HepG2 (cell line): ENCODE results near the gene LRRC27. TPM values are rescaled to one million over a fixed set of nuclear protein-coding genes. Genes with fewer than 3 reads are reported as not detected.

Experiments used
- CREB1 ChIP-seq, 2 experiments: fragments of 450-650 bp in 1 of 2; IDR thresholded peaks; 2 replicates each; pipeline ENCODE4 v1.6.1; 2016 to 2017; ENCODE audit warnings: control low read depth in 1 of 2, mild to moderate bottlenecking in 1 of 2, missing compliant biosample characterization in 1 of 2, missing genetic modification characterization in 1 of 2
- polyA plus RNA-seq, 8 experiments: library from polyadenylated mRNA; depleted of rRNA in 3 of 8; stranded (reverse) in 7 of 8; unstranded in 1 of 8; fragments of >200 nt; fragmentation: Illumina TruSeq in 4 of 8; extraction: Trizol in 4 of 8; gene quantifications; 2 replicates each; pipeline versions ENCODE4 v1.2.1 to v1.2.3, GENCODE V29; 2011 to 2016; ENCODE audit warnings: low read depth in 4 of 8, missing spikeins in 1 of 8, mixed read lengths in 1 of 8; ENCODE audit not compliant: insufficient read depth in 1 of 8
- total RNA-seq, 5 experiments: library from RNA; depleted of rRNA; stranded (reverse); fragments of >200 nt; fragmentation: Illumina TruSeq; extraction: Trizol; gene quantifications; 2 replicates each; pipeline ENCODE4 v1.2.3, GENCODE V29; 2016; ENCODE audit warnings: low read depth in 1 of 5
- TF ChIP-seq, protein P1 (sequence below): sonication (generic); formaldehyde crosslinking; IDR thresholded peaks from 2 replicates; pipeline ENCODE4 v1.4.0; 2020; ENCODE audit warnings: missing genetic modification reagents, borderline replicate concordance
- TF ChIP-seq, protein P2 (sequence below), 2 experiments: IDR thresholded peaks; 2 replicates each; pipeline ENCODE4 v1.6.1; 2011 to 2012; ENCODE audit warnings: low read length in 2 of 2, borderline replicate concordance in 1 of 2, low read depth in 1 of 2, mild to moderate bottlenecking in 1 of 2, moderate library complexity in 1 of 2
- TF ChIP-seq, protein P3 (sequence below): sonication (generic); formaldehyde crosslinking; IDR thresholded peaks from 2 replicates; pipeline ENCODE4 v1.4.0; 2020; ENCODE audit warnings: missing genetic modification reagents; ENCODE audit errors: not compliant biosample characterization
- TF ChIP-seq, protein P4 (sequence below): sonication (generic); formaldehyde crosslinking; IDR thresholded peaks from 2 replicates; pipeline ENCODE4 v1.4.0; 2020; ENCODE audit warnings: mild to moderate bottlenecking, missing genetic modification reagents
- TF ChIP-seq, protein P5 (sequence below): sonication (generic); formaldehyde crosslinking; IDR thresholded peaks from 2 replicates; pipeline ENCODE4 v1.8.0; 2022; ENCODE audit warnings: low read depth, missing genetic modification reagents

LRRC27 gene
- total and polyA plus RNA-seq, 2 of the 13 experiments (the other 11 are each of a cell fraction or from before 2014, with no cell fraction given), result 4.2 to 4.6 TPM

DNA sequence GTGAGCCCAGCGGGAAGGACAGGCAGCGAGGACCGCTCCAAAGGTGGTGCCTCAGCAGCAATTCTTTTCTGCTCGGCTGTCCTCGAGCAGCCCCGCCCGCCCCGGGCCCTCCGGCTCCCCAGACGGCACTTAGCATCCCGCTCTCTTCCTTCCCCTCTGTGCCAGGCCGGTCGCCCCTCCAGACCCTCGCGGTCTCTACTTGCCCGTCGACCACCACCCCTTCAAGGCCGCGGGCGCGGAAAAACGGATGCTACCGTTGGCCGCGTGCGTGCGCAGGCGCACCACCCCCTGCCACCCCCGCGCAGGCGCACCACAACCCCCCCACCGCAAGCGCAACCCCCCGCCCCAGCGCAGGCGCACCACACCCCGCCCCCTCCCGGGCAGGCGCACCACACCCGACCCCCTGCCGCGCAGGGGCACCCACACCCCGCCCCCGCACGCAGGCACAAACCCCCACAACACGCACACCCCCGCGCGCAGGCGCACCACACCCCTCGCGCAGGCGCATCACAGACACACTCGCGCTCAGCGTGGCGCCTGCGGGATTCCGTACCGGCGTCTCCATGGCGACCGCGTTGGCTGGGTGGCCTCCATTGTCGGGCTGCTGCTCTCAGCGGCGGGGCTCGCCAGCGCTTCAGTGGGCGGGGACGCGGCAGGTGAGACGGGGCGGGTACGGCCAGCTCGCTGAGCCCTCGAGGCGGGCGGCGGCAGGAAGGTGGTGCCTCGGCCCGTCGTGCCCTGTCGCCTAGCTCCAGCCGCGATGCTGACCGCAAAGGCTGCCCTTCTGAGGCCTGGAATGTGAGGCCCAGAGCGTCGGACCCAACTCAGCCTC is at the start of gene LRRC27 (continued):
- TF ChIP-seq, protein P1, sequence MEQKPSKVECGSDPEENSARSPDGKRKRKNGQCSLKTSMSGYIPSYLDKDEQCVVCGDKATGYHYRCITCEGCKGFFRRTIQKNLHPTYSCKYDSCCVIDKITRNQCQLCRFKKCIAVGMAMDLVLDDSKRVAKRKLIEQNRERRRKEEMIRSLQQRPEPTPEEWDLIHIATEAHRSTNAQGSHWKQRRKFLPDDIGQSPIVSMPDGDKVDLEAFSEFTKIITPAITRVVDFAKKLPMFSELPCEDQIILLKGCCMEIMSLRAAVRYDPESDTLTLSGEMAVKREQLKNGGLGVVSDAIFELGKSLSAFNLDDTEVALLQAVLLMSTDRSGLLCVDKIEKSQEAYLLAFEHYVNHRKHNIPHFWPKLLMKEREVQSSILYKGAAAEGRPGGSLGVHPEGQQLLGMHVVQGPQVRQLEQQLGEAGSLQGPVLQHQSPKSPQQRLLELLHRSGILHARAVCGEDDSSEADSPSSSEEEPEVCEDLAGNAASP (CRISPR knock-in tag), result no peak
- TF ChIP-seq CREB1 (IDR thresholded peaks at IDR 0.05), result peak; percentile 48
- no peak for TF ChIP-seq CREB1 (CRISPR knock-in tag; IDR thresholded peaks at IDR 0.05)
- TF ChIP-seq, protein P2, sequence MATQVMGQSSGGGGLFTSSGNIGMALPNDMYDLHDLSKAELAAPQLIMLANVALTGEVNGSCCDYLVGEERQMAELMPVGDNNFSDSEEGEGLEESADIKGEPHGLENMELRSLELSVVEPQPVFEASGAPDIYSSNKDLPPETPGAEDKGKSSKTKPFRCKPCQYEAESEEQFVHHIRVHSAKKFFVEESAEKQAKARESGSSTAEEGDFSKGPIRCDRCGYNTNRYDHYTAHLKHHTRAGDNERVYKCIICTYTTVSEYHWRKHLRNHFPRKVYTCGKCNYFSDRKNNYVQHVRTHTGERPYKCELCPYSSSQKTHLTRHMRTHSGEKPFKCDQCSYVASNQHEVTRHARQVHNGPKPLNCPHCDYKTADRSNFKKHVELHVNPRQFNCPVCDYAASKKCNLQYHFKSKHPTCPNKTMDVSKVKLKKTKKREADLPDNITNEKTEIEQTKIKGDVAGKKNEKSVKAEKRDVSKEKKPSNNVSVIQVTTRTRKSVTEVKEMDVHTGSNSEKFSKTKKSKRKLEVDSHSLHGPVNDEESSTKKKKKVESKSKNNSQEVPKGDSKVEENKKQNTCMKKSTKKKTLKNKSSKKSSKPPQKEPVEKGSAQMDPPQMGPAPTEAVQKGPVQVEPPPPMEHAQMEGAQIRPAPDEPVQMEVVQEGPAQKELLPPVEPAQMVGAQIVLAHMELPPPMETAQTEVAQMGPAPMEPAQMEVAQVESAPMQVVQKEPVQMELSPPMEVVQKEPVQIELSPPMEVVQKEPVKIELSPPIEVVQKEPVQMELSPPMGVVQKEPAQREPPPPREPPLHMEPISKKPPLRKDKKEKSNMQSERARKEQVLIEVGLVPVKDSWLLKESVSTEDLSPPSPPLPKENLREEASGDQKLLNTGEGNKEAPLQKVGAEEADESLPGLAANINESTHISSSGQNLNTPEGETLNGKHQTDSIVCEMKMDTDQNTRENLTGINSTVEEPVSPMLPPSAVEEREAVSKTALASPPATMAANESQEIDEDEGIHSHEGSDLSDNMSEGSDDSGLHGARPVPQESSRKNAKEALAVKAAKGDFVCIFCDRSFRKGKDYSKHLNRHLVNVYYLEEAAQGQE (IDR thresholded peaks at IDR 0.05; ENCODE audit: borderline replicate concordance in 1 of 2, low read depth in 1 of 2, low read length in 2 of 2), result 0 out of 4 replicates have a peak, but pooled peaks of 1 of the 2 experiments have one; percentile 48
- TF ChIP-seq, protein P3, sequence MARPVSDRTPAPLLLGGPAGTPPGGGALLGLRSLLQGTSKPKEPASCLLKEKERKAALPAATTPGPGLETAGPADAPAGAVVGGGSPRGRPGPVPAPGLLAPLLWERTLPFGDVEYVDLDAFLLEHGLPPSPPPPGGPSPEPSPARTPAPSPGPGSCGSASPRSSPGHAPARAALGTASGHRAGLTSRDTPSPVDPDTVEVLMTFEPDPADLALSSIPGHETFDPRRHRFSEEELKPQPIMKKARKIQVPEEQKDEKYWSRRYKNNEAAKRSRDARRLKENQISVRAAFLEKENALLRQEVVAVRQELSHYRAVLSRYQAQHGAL (CRISPR knock-in tag), result no peak
- TF ChIP-seq, protein P4, sequence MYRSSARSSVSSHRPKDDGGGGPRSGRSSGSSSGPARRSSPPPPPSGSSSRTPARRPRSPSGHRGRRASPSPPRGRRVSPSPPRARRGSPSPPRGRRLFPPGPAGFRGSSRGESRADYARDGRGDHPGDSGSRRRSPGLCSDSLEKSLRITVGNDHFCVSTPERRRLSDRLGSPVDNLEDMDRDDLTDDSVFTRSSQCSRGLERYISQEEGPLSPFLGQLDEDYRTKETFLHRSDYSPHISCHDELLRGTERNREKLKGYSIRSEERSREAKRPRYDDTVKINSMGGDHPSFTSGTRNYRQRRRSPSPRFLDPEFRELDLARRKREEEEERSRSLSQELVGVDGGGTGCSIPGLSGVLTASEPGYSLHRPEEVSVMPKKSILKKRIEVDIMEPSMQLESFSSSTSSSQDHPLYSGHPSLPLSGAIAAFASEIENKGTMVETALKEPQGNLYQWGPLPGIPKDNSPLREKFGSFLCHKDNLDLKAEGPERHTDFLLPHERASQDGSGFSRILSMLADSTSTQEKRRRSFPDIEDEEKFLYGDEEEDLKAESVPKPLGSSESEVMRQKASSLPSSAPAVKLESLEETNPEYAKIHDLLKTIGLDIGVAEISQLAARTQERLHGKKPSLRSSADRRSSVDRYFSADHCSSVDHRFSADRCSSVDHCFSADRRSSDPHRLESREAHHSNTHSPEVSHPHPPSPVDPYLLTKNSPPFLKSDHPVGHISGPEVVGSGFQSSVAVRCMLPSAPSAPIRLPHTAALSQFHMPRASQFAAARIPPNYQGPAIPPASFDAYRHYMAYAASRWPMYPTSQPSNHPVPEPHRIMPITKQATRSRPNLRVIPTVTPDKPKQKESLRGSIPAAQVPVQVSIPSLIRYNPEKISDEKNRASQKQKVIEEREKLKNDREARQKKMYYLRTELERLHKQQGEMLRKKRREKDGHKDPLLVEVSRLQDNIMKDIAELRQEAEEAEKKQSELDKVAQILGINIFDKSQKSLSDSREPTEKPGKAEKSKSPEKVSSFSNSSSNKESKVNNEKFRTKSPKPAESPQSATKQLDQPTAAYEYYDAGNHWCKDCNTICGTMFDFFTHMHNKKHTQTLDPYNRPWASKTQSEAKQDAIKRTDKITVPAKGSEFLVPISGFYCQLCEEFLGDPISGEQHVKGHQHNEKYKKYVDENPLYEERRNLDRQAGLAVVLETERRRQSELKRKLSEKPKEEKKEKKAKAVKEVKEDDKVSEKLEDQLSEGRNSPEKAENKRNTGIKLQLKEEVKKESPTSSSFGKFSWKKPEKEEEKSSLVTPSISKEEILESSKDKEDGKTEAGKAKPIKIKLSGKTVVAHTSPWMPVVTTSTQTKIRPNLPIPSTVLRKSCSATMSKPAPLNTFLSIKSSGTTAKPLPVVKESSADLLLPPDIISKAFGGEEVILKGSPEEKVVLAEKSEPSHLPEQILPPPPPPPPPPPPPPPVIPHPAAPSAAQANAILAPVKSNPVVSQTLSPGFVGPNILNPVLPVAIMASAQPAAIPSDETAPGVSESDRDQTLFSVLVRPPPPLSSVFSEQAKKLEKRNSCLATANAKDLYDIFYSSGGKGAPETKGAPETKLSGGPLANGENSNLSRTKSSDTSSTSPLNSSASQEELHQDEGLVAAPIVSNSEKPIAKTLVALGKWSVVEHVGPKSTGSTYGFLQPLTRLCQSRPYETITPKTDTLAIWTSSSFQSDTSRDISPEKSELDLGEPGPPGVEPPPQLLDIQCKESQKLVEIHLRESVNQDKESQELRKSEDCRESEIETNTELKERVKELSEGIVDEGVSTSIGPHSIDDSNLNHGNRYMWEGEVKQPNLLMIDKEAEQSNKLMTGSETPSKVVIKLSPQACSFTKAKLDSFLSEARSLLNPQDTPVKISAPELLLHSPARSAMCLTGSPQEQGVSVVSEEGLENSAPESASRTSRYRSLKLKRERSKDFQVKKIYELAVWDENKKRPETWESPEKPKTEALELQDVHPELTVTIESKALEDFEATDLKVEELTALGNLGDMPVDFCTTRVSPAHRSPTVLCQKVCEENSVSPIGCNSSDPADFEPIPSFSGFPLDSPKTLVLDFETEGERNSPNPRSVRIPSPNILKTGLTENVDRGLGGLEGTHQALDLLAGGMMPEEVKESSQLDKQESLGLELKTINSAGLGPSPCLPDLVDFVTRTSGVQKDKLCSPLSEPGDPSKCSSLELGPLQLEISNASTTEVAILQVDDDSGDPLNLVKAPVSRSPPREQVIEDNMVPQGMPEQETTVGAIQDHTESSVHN (CRISPR knock-in tag), result peak; percentile 82; the same call in 1 of the 2 replicates
- TF ChIP-seq, protein P5, sequence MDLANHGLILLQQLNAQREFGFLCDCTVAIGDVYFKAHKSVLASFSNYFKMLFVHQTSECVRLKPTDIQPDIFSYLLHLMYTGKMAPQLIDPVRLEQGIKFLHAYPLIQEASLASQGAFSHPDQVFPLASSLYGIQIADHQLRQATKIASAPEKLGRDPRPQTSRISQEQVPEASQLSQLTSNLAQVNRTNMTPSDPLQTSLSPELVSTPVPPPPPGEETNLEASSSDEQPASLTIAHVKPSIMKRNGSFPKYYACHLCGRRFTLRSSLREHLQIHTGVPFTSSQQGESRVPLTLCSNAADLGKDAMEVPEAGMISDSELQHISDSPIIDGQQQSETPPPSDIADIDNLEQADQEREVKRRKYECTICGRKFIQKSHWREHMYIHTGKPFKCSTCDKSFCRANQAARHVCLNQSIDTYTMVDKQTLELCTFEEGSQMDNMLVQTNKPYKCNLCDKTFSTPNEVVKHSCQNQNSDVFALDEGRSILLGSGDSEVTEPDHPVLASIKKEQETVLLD (CRISPR knock-in tag), result peak; percentile 85
